WTC11 (cell line): ENCODE measurements around the gene WWOX.

Source experiments
- FOXJ3 ChIP-seq: sonication (generic); formaldehyde crosslinking; IDR thresholded peaks from 2 replicates; pipeline ENCODE4 v1.9.0; 2021; ENCODE audit warnings: missing genetic modification reagents, mild to moderate bottlenecking, borderline replicate concordance
- NFYB ChIP-seq: sonication (generic); formaldehyde crosslinking; conservative IDR thresholded peaks from 2 replicates; pipeline ENCODE4 v1.8.0; 2022; ENCODE audit warnings: low read depth, missing genetic modification reagents
- PRRX2 ChIP-seq: fragments of 250-450 bp; sonication (Bioruptor Pico); IDR thresholded peaks from 2 replicates; pipeline ENCODE4 v1.8.0; 2021; ENCODE audit warnings: mild to moderate bottlenecking
- TF ChIP-seq, protein P1 (sequence below): sonication (generic); formaldehyde crosslinking; IDR thresholded peaks from 2 replicates; pipeline ENCODE4 v1.8.1; 2022; ENCODE audit warnings: low read depth, missing genetic modification reagents, borderline replicate concordance
- TF ChIP-seq, protein P2 (sequence below): sonication (generic); formaldehyde crosslinking; IDR thresholded peaks from 2 replicates; pipeline ENCODE4 v1.8.0; 2022; ENCODE audit warnings: mild to moderate bottlenecking, missing genetic modification reagents

DNA sequence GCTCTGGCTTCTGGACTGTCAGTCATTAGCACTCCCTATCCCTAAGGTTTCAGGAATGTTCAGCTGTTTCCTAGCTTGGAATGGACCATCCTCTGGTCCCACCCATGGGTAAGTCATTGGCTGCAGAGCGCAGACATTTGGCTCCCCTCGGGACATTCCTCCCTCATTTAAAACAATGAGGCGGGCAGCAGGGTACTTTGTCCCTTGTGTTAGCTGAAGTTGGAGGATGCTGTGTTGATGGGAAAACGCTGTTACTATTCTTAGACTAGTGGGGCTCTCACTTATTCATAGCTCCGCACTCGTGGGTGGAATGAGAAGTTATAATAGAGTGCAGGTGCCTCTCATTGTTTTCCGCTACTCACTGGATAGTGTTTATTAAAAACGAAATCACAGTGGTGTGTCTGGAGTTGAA is 673.8 kb downstream of the WWOX start:
- TF ChIP-seq, protein P1, sequence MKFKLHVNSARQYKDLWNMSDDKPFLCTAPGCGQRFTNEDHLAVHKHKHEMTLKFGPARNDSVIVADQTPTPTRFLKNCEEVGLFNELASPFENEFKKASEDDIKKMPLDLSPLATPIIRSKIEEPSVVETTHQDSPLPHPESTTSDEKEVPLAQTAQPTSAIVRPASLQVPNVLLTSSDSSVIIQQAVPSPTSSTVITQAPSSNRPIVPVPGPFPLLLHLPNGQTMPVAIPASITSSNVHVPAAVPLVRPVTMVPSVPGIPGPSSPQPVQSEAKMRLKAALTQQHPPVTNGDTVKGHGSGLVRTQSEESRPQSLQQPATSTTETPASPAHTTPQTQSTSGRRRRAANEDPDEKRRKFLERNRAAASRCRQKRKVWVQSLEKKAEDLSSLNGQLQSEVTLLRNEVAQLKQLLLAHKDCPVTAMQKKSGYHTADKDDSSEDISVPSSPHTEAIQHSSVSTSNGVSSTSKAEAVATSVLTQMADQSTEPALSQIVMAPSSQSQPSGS (CRISPR knock-in tag), result no peak
- TF ChIP-seq FOXJ3 (no peak), PRRX2 (CRISPR knock-in tag) (no peak), NFYB (CRISPR knock-in tag) (no peak)
- TF ChIP-seq, protein P2, sequence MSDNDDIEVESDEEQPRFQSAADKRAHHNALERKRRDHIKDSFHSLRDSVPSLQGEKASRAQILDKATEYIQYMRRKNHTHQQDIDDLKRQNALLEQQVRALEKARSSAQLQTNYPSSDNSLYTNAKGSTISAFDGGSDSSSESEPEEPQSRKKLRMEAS (CRISPR knock-in tag), result no peak
